ENCODE results near the gene RCL1.

Gene RCL1

DNA sequence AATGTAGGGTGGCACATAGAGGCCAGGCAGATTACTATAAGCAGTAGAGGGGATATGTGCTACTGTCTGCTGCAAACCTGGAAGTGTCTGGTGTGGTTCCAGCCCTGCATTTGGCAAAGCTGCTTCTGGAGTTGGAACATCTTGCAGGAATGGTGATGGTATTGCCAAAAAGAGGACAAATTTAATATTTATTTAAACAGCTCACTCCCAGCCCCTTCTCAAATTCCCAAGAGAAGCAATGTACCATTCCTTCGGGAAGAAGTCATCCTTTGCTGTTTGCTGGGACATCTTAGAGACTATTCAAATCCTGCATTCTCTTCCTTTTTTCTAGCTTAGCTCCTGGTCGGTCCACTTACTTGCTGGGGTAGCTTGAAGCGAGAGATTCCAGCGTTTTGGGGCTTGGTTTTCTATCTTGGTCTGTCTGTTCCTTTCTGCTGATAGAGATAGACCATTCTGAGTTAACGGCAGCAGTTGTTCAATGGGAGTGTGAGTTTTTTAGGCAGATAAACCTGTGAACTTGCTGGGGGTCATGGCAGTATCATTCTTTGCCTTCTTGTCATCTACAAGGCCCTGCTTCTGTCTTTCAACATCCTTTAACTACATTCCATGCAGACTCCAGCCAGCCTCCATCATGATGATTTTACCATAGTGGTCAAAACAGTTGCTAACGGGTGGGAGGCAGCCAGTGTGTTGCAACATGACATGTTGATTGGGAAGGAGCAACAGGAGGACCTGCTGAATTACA lies 69.9 kb downstream of the RCL1 start:
- DNase-seq = no peak
- Histone ChIP-seq H3K79me2 (ENCODE audit: low read length) (no peaks in the 10 kb centered on the region; the same call in 1 of the 2 replicates), H3K4me1 (ENCODE audit: low read length) (no peaks in the 10 kb centered on the region), H3F3A (ENCODE audit: insufficient read depth, low read length) (no peaks in the 10 kb centered on the region), H3K27me3 (replicated peaks; ENCODE audit: insufficient read depth, low read length) (no peaks in the 10 kb centered on the region), H3K9me2 (replicated peaks; ENCODE audit: insufficient read depth, low read length) (no peaks in the 10 kb centered on the region), H3K4me3 (ENCODE audit: low read length) (no peak overlapping the region), H3K9me3 (replicated peaks; ENCODE audit: insufficient read depth, low read length) (no peaks in the 10 kb centered on the region), H4K20me1 (ENCODE audit: insufficient read depth, low read length) (no peaks in the 10 kb centered on the region), H3K27ac (ENCODE audit: low read length) (no peak overlapping the region), H3K36me3 (replicated peaks; ENCODE audit: insufficient read depth, low read length) (no peaks in the 10 kb centered on the region), H3K4me2 (ENCODE audit: low read depth, low read length) (no peak overlapping the region), H3K9ac (ENCODE audit: low read length) (no peak overlapping the region), H2AFZ (ENCODE audit: low read length) (no peak overlapping the region)
- TF ChIP-seq EZH2phosphoT487 (IDR thresholded peaks at IDR 0.05; ENCODE audit: low read length) = no peak
- no peak for TF ChIP-seq EZH2 (optimal IDR thresholded peaks at IDR 0.05; ENCODE audit: low read depth, low read length)
- TF ChIP-seq, protein P1, sequence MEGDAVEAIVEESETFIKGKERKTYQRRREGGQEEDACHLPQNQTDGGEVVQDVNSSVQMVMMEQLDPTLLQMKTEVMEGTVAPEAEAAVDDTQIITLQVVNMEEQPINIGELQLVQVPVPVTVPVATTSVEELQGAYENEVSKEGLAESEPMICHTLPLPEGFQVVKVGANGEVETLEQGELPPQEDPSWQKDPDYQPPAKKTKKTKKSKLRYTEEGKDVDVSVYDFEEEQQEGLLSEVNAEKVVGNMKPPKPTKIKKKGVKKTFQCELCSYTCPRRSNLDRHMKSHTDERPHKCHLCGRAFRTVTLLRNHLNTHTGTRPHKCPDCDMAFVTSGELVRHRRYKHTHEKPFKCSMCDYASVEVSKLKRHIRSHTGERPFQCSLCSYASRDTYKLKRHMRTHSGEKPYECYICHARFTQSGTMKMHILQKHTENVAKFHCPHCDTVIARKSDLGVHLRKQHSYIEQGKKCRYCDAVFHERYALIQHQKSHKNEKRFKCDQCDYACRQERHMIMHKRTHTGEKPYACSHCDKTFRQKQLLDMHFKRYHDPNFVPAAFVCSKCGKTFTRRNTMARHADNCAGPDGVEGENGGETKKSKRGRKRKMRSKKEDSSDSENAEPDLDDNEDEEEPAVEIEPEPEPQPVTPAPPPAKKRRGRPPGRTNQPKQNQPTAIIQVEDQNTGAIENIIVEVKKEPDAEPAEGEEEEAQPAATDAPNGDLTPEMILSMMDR (IDR thresholded peaks at IDR 0.05; ENCODE audit: low read length) = no peak

DNA sequence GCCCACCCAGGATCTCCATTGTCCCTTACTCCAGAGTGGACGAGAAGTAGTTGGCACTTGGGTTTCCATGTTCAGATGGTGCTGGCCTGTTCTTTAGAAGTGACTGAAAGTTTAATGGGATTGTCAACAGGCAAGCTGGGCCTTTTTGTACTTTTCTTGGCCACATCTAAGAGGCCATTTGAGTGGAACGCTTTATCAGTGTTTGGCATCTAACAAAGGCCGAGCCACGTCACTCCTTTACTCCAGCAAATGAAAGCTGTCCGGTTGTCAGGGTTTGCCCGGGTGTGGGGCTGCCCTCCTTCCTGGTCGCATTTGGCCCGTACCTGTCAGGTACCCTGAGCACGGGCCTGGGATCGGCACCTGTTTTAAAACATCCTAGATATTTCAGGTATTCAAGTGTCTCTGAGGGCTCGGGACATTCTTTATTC lies 71.5 kb downstream of the RCL1 start:
- no peaks in the 10 kb centered on the region for H3K27me3 ChIP-seq (replicated peaks; ENCODE audit: insufficient read depth, low read length)
- TF ChIP-seq EZH2phosphoT487 (IDR thresholded peaks at IDR 0.05; ENCODE audit: low read length) = no peak
- H3K9me2 ChIP-seq (replicated peaks; ENCODE audit: insufficient read depth, low read length) = no peaks in the 10 kb centered on the region
- no peaks in the 10 kb centered on the region; the same call in 1 of the 2 replicates for H3K79me2 ChIP-seq (ENCODE audit: low read length)
- H4K20me1 ChIP-seq (ENCODE audit: insufficient read depth, low read length) = no peaks in the 10 kb centered on the region
- H3K36me3 ChIP-seq (replicated peaks; ENCODE audit: insufficient read depth, low read length) = no peaks in the 10 kb centered on the region
- no peak overlapping the region for H3K4me2 ChIP-seq (ENCODE audit: low read depth, low read length)
- no peaks in the 10 kb centered on the region for H3K4me1 ChIP-seq (ENCODE audit: low read length)
- no peak overlapping the region for H2AFZ ChIP-seq (ENCODE audit: low read length)
- H3F3A ChIP-seq (ENCODE audit: insufficient read depth, low read length) = no peaks in the 10 kb centered on the region
- no peaks in the 10 kb centered on the region for H3K9me3 ChIP-seq (replicated peaks; ENCODE audit: insufficient read depth, low read length)
- no peak overlapping the region for H3K4me3 ChIP-seq (ENCODE audit: low read length)
- H3K27ac ChIP-seq (ENCODE audit: low read length) = no peak overlapping the region
- H3K9ac ChIP-seq (ENCODE audit: low read length) = no peak overlapping the region
- DNase-seq = no peak

DNA sequence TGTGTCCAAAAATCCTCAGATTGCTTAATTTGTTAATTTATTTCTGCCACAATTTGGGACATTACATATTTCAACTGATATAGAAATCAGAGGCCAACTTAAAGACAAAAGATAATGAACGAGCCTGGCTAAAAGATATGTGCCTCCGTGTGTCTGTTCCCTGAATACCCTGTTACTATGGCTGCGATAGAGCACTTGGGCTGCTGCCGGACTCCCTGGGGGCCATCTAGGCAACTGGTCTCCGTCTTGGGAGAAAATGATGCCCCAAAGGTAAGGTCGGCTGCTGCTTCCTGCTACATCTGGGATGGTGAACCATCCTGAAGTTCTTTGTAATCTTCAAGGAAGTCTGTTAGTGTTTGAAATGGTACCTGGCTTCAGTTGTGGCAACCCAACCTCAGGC lies 72.0 kb downstream of the RCL1 start:
- Histone ChIP-seq H2AFZ (ENCODE audit: low read length) (no peak overlapping the region), H3K27me3 (replicated peaks; ENCODE audit: insufficient read depth, low read length) (no peaks in the 10 kb centered on the region), H3F3A (ENCODE audit: insufficient read depth, low read length) (no peaks in the 10 kb centered on the region), H3K79me2 (ENCODE audit: low read length) (no peaks in the 10 kb centered on the region), H3K36me3 (replicated peaks; ENCODE audit: insufficient read depth, low read length) (no peaks in the 10 kb centered on the region), H3K27ac (ENCODE audit: low read length) (no peak overlapping the region), H3K9me2 (replicated peaks; ENCODE audit: insufficient read depth, low read length) (no peaks in the 10 kb centered on the region), H3K4me1 (ENCODE audit: low read length) (no peaks in the 10 kb centered on the region), H4K20me1 (ENCODE audit: insufficient read depth, low read length) (no peaks in the 10 kb centered on the region), H3K4me3 (ENCODE audit: low read length) (no peak overlapping the region), H3K9ac (ENCODE audit: low read length) (no peak overlapping the region), H3K9me3 (replicated peaks; ENCODE audit: insufficient read depth, low read length) (no peaks in the 10 kb centered on the region), H3K4me2 (ENCODE audit: low read depth, low read length) (no peak overlapping the region)
- DNase-seq = no peak
- TF ChIP-seq EZH2phosphoT487 (IDR thresholded peaks at IDR 0.05; ENCODE audit: low read length) = no peak
- TF ChIP-seq EZH2 (optimal IDR thresholded peaks at IDR 0.05; ENCODE audit: low read depth, low read length) = no peak

DNA sequence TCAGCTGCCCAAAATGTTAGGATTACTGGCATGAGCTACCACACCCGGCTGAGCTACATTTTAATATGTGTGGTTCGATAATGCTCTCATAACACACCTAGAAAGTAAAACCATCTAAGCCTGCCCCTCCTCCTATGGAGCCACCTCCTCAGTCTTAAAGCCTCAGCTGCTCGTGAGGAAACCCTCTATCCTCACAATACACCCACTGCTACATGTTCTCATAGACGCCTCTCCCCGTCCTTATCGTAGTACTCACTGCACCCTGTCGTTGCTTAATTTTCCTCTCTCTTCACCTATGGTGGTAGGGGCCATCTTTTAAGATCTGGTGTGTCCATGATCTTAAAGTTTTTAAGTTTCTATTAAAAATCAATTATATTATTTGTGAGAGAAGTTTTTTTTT lies 72.9 kb downstream of the RCL1 start:
- no peaks in the 10 kb centered on the region for H3K79me2 ChIP-seq (ENCODE audit: low read length)
- TF ChIP-seq, protein P1 (IDR thresholded peaks at IDR 0.05; ENCODE audit: low read length) = no peak
- TF ChIP-seq EZH2phosphoT487 (IDR thresholded peaks at IDR 0.05; ENCODE audit: low read length) (no peak), EZH2 (optimal IDR thresholded peaks at IDR 0.05; ENCODE audit: low read depth, low read length) (no peak)
- no peaks in the 10 kb centered on the region for H3K9me3 ChIP-seq (replicated peaks; ENCODE audit: insufficient read depth, low read length)
- DNase-seq = no peak
- no peaks in the 10 kb centered on the region for H3K9me2 ChIP-seq (replicated peaks; ENCODE audit: insufficient read depth, low read length)
- no peaks in the 10 kb centered on the region for H4K20me1 ChIP-seq (ENCODE audit: insufficient read depth, low read length)
- H3K27me3 ChIP-seq (replicated peaks; ENCODE audit: insufficient read depth, low read length) = no peaks in the 10 kb centered on the region
- H3K4me1 ChIP-seq (ENCODE audit: low read length) = no peaks in the 10 kb centered on the region
- H3K27ac ChIP-seq (ENCODE audit: low read length) = no peak overlapping the region
- H3F3A ChIP-seq (ENCODE audit: insufficient read depth, low read length) = no peaks in the 10 kb centered on the region
- no peaks in the 10 kb centered on the region for H3K36me3 ChIP-seq (replicated peaks; ENCODE audit: insufficient read depth, low read length)
- no peak overlapping the region for H3K4me2 ChIP-seq (ENCODE audit: low read depth, low read length)
- H3K4me3 ChIP-seq (ENCODE audit: low read length) = no peak overlapping the region
- H3K9ac ChIP-seq (ENCODE audit: low read length) = no peak overlapping the region
- H2AFZ ChIP-seq (ENCODE audit: low read length) = no peak overlapping the region
